ENCODE measurements around the gene CTPS1.

Gene CTPS1, protein sequence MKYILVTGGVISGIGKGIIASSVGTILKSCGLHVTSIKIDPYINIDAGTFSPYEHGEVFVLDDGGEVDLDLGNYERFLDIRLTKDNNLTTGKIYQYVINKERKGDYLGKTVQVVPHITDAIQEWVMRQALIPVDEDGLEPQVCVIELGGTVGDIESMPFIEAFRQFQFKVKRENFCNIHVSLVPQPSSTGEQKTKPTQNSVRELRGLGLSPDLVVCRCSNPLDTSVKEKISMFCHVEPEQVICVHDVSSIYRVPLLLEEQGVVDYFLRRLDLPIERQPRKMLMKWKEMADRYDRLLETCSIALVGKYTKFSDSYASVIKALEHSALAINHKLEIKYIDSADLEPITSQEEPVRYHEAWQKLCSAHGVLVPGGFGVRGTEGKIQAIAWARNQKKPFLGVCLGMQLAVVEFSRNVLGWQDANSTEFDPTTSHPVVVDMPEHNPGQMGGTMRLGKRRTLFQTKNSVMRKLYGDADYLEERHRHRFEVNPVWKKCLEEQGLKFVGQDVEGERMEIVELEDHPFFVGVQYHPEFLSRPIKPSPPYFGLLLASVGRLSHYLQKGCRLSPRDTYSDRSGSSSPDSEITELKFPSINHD

DNA sequence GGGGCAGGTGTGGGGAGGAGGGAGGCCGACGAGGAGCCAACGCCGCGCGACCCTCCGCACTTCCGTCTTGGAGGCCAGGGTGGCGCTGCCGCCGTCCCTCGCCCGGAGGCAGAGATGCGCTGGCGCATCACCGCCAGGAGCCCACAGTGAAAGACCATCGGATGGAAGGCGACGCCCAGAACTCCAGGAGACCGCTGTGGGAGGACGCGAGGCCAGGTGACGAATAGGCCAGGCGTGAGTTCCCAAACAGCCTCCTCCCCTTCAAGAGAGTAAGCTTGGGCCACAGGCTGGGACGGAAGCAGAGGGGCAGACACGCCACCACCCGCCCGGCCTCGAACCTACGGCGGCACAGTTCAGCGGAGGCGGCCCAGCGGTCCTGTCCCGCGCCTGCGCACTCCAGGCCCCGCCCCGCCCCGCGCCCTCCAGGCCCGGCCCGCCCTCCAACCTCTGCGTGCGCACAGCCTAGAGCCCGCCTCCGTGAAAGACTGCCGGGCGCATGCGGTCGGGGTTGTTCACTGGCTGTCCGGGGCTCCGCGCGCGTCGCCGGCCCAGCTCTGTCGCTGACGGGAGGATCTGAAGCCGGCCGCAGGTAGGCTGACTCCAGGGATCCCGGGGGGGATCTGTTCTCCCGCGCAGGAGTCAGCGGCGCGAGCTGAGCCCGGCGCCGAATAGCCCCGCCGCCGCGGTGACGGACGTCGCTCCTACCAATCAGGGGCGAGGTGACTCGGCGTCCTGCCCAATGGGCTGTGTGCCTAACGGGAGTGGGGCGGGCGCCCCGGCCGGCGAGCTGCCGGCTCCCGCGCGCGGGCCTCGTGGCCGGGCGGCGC lies at the start of gene CTPS1:
TSS of gene CTPS1 (plus strand) at position 456 of the 827 bp plus-strand sequence. CDS start 3,595 bp downstream, outside the sequence.
- DNase-seq = peak; percentile 95

DNA sequence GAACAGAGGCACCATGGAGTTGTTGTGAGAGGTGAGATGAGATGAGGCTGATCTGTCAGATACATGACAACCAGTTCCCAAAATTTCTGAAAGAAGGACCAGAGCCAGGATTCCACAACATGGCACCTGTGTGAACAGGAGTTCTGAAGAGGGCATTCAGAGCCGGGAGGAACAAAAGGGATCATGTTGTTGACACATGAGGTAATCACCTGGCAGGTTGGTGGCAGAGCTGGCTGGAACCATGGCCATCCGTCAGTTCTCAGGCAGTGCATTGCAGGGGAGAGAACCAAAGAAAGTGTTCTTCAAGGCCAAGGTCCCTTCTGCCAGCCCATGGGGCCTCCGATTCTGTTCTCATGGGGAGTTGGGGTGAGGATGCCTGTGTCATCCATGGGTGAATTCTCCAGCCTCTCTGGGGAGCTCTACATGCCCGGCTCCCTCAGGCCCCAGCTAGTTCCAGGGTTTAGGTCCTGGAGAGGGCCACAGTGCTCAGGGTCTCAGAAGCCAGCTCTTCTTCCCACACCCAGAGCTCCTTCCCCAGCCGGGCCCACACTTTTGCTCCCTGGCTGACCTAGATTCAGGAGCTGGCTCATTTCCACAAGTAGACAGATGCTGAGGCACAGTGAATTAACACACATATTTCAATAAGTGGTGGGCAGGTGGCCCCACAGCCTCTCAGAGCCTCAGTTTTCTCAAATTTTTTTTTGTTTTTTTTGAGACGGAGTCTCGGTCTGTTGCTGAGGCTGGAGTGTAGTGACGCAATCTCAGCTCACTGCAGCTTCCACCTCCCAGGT lies 49.1 kb upstream of the CTPS1 start:
- DNase-seq = no peak

DNA sequence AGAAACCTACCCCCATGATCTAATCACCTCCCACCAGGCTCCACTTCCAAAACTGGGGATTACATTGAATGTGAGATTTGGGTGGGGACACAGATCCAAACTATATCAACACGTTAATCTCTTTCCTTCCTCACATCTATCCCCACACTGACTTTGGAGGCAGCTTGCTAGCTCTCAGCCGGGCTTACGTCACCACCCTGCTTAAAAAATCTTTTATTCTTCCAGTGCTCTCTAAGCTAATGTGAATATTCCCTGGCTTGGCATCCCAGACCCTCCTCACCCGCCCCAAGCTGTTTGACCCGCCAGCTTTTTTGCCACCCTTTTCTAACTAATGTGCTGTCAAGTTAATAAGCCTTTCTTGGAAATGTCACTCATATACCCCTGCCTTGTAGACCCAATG lies 47.9 kb upstream of the CTPS1 start:
- DNase-seq = no peak

DNA sequence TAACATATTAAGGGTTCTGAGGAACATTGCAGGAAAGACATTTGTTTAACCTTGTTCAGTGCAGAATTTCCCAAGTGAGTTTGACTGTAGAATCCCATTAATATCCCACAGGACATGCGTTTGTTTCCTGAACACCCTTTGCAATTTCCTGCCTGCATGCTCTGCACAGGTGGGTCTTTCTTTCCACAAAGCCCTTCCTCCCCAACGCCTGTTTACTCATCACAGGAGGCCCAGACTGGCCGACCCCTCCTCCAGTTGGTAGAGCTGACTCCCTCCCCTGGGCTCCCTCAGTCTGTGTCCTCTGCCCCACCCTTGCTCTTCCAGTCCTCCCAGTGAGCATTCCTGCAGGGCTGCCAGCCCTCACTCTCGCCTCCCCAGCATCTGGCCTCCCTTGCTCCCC lies 47.5 kb upstream of the CTPS1 start:
- no peak for DNase-seq

DNA sequence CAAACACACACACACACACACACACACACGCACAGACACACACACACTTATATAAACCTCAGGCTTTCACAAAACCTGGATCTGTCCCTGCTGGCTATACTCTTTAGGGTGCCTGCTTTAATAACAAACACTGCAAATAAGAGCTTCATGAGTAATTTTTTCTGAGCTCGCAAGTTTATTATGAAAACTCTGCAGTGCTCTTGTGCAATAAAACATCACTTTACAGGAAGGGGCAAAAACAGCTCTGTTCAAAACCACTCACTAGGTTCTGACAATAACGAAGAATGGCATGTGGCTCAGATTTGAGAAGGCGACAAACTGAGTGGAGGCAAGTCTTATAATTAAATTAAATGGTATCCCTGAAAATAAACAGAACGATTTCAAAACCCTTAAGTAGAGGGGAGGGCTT lies 42.6 kb upstream of the CTPS1 start:
- no peak for DNase-seq

DNA sequence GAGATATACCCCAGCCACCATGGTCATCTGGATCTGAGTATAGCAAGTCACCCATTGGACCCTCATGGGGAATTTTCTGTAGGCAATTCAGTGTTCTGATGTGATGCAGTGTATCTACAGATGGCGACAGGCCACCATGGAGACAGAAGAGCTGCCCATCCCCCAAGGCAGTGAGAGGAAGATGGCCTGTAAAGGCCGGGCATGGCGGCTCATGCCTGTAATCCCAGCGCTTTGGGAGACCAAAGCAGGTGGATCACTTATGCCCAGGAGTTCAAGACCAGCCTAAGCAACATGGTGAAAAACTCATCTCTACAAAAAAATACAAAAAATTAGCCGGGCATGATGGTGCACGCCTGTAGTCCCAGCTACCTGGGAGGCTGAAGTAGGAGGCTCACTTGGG lies 41.1 kb upstream of the CTPS1 start:
- no peak for DNase-seq

DNA sequence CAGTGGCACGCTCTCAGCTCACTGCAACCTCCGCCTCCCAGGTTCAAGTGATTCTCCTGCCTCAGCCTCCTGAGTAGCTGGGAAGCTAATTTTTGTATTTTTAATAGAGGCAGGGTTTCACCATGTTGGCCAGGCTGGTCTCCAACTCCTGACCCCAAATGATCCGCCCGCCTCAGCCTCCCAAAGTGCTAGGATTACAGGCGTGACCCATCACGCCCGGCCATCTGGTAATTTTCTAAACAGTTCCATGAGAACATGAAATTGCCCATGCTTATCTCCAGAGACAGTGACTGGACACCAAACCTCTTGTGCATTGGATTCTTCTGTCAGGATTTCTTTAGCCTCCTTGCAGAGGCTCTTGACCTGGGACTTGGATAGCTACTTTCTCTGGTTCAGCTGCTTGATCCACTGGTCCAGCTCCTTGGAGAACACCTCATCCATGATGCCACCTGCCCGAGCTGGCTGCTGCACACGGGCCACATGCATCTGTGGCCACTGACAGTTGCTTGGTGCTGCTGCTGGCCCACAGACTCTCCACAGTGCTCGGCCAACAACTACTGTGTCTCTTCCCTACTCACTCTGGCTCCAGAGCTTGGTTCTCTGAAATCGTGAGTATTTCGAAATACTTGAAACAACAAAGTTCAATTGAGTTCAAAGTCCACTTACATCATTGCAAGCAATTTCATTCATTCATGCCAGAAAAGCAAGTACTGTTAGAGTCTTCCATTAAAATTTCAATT lies 40.0 kb upstream of the CTPS1 start:
- DNase-seq = no peak

DNA sequence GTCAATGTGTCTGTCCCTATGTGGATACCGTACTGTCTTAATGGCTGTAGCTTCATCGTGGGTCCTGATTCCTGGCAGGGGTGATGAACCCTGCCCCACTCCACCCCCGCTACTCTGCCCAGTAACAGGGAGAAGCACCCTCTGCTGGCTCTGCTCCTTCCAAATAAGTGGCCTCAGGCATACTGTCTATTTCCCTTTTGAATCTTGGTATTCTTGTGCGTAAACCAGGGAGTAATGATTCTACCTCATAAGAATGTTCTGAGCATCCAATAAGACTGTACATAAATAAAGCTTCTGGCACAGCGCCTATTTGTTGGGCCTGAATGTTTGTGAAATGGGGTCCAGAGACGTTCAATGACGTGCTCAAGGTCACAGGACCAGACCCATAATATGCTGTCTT lies 35.2 kb upstream of the CTPS1 start:
- no peak for DNase-seq

DNA sequence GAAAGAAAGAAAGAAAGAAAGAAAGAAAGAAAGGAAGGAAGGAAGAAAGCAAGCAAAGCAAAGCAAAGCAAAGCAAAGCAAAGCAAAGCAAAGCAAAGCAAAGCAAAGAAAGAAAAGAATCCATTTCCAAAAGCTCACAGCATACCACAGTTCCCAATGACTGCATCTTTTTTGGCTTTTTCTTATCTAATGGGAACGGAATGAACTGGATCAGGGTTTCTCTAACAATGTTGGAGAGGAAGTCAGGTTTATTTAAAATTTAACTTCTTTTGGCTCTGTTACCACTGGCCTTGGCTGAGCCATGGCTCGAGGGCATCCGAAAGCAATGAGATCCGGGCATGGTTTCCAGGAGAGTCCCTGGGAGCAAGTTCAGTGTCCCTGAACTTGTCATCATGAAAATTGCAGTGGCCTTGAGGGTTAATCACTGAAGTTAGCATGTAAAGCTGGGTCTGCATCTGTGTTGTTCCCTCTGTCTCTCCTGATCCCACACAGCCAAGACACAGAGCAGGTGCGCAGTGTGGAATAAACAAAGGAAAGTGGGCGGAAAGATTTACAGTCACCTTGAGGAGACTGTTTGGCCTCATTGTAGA lies 34.6 kb upstream of the CTPS1 start:
- DNase-seq = no peak

DNA sequence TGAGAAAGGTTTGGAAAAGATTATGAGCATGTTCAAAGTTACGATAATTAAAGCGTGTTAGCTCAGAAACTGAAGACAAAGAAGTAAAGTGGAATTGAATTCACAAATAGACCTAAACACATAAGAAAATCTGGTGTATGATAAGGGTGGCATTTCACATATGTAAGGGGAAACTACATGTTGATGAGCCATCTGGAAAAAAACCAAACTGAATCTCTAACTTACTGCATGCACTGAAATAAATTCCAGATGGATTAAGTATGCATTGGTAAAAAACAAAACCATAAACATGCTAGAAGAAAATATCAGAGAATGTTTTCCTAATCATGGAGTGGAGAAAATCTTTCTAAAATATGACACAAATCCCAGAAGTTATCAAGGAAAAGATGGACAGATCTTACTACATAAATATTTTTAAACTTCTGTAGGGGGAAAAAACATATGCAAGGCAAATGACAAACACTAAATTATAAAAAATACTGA lies 34.0 kb upstream of the CTPS1 start:
- DNase-seq = no peak

DNA sequence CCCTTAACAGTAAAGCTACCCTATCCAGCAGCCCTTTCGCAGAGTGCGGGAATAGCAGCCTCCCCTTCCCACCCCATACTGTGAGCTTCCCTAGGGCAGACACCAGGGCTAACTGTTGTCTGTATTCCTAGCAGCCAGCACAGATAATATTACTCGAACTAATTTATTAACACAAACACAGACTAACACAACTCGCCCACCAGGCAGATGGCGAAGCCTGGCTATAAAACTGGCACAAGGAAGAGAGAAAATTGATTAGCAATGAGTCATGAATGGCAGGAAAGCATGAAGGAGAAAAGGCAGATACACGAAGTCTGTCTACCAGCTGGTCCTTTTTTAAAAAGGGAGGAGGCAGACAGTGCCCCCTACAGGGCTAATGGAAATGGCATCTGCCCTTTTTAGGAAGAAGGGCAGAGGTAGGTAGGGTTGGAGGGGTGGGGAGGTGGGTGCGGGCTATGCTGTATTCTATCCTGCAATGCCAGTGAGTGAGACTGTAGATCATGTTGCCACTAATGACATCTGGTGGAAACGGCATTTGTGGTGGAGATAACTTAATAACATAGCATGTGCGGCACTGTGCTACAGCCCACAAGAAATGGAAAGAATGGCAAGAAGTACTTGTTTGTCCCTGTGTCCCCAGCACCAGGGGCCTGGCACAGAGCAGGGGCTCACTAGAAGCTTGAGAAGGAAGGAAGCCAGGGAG lies 30.6 kb upstream of the CTPS1 start:
- peak; percentile 58 for DNase-seq

DNA sequence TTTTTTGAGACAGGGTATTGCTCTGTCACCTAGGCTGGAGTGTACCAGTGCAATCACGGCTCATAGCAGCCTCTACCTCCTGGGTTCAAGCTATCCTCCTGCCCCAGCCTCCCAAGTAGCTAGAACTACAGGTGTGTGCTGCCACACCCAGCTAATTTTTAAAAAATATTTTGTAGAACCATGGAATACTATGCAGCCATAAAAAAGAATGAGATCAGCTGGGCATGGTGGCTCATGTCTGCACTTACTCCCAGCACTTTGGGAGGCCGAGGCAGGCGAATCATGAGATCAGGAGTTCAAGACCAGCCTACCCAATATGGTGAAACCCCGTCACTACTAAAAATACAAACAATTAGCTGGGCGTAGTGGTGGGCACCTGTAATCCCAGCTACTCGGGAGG lies 29.9 kb upstream of the CTPS1 start:
- DNase-seq = no peak

DNA sequence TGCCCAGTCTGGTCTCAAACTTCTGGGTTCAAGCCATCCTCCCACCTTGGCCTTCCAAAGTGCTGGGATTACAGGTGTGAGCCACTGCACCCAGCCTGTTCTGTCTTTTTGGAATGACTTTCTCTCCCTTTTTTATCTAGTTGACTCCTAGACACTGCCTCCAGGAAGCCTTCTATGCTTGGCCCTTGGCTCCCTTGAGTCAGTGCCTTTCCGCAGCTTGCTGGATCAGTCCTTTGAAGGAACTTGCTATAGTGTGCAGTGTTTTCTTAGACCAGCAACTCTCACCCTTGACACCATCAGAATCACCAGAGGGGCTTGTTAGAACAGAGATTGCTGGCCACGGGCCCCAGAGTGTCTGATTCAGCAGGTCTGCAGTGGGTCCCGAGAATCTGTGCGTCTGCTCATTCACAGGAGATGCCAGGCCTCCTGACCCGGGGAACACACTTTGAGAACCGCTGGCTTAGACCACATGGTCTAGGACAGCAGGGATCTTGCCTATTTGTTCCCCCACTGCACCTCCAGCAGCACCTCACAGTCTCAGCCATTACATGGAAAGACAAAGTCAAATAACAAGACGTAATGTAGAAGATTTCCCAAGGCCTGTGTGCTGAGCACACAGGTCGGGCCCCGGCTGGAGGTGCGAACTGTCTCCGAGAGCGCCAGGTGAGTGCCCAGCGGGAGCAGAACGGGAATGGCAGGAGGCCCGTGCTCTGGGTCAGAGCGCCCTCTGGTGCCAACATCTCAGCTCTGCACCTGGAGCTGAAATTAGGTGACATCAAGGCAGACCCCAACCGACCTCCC lies 27.4 kb upstream of the CTPS1 start:
- DNase-seq = peak; percentile 68

DNA sequence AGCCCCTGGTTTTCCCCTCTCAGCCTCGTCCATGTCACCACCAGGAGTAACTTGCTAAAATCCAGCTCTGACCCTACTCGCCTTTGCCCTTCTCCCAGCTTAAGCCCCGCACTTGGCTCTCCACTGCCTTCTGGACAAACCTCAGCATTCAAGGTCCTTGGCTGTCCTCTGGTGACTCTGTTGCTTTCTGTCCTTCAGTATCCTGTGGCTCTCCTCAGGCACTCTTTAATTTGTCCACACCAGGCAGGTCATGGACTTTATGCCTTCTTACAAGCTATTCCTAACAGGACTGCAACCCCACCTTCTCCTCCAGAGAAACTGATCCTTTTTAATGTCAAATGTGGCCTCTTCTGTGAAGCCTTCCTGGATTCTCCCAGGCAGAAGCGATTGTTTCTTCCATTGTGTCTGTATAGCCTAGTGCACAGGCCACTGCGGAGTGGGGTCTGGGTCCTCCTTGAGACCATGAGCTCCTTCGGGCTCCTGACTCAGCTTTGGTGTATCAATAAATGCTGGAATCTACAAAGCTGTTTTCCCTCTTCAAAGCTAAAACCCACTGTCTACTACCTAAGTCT lies 26.7 kb upstream of the CTPS1 start:
- DNase-seq = no peak

DNA sequence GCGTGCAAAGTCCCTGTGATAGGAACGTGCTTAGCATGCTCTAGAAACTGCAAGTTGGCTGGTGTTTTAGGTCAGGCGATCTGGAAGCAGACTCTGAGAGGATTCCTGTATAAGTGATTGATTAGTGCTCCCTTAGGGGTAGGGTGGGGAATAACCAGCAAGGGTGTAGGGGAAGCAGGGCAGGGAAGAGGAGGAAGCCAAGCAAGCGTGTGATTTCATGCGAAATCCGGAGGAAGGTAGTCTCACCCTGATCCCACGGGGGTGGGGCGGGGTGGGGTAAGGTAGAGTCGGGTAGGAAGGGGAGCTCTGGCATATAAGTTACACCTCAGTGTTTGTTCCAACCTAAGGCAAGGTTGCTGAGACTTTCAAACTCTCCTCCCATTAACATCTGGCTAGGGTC lies 24.9 kb upstream of the CTPS1 start:
- DNase-seq = no peak

DNA sequence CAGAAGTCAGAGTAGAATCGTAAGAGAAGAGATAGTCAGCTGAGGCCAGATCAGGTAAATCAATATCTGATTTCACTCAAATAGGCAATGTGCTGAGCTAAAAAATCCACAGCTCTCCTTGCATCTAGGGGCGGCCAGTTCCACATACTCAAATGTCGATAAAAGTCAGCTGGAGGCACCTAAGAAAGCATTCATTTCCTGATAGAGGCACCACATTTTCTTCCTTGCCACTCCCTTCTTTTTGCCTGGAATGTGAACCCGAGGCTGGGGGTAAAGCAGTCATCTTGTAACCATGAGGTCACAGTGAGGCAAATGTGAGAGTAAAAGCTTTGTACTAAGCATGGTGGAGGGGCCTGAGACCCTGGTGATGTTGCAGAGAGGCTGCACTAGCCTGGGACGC lies 24.2 kb upstream of the CTPS1 start:
- DNase-seq = no peak

DNA sequence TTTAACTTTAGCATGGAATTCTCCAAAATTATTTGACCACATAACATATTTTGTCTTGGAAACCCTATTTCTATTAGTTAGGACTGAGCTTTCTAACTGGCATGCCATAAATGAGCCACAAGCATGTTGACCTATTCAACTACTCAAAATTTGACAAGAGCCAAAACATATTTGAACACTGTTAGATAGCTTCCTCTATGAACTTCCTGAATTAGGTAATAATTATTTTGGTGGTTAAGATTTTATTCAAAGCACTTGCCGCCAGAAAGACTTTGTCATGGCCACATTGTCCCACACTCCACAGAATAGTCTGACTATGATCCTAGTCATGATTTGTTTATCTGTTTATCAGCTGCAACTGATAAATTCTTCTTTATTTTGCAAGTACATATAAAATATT lies 23.1 kb upstream of the CTPS1 start:
- no peak for DNase-seq

DNA sequence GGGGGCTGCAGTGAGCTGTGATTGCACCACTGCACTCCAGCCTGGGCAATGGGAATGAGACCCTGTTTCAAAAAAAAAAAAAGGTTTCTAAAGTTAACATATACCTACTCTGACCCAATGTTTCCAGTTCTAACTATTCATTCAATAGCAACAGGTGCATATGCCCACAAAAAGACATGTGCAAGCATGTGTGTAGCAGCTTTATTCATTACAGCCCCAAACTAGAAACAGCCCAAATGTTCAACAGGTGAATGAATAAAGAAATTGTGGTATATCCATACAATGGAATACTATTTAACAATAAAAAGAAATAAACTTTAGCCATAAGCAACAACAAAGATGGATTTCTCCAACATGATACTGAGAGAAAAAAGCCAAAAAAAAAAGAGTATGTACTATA lies 21.3 kb upstream of the CTPS1 start:
- DNase-seq = no peak

DNA sequence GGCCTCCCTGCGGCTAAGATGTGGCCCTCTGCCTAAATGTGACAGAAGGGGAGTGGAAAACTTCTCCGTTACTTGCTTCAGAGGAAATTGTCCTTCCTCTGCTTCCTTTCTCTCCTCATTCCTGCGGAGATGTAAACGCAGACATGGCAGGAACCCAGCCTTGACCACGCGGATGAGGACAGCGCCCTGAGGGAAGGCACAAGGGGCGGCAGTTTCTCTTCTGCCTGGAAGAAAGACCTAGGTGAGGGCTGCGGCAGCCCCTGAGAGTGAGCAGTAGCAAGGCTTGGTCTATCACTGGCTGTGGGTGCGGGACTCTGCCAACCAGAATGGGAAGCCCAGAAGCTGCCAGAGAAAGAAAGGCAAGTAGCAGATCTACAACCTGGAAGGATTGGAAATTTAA lies 14.0 kb upstream of the CTPS1 start:
- no peak for DNase-seq

DNA sequence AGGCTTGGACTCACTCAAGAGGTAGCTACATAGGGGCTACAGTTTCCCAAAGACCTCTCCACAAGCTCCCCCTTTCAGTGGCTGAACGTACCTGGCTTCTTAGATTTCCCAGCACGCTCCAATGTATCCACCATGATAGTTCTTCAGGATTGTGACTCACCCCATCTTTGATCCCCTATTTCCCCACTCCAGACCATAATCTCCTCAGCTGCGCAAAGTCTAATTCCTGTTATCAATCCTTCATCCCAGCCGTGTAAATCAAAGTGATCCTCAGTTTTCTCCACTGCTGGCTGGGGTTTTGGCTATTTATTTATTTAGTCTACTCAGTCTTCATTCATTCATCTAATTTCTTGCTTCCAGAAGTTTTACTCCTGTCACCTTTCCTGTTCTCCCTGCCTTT lies 13.1 kb upstream of the CTPS1 start:
- no peak for DNase-seq

Measured in NCI-H526 treated with DMSO at 0.1 percent for 48 hours (cell line).